Fibroblast of pulmonary artery (primary cell): ENCODE results near the gene BICDL1.

Experiments
- DNase-seq: peaks from one replicate; pipeline ENCODE4 v3.0.0-alpha.2; 2010; ENCODE audit warnings: low read depth
- H3K4me3 ChIP-seq: replicated peaks from 2 replicates; pipeline ENCODE4 v1.5.1; 2011; ENCODE audit warnings: low read depth, mild to moderate bottlenecking, control low read depth, low read length, moderate library complexity
- TF ChIP-seq, protein P1 (sequence below): IDR thresholded peaks from 2 replicates; pipeline ENCODE4 v1.5.1; 2011; ENCODE audit warnings: mild to moderate bottlenecking, control low read depth, low read length, inconsistent platforms; ENCODE audit errors: missing control alignments

BICDL1 gene

GRCh38 chr12:120132863-120133385 lies 143.9 kb downstream of the BICDL1 start:
- no peak for DNase-seq
- TF ChIP-seq, protein P1, sequence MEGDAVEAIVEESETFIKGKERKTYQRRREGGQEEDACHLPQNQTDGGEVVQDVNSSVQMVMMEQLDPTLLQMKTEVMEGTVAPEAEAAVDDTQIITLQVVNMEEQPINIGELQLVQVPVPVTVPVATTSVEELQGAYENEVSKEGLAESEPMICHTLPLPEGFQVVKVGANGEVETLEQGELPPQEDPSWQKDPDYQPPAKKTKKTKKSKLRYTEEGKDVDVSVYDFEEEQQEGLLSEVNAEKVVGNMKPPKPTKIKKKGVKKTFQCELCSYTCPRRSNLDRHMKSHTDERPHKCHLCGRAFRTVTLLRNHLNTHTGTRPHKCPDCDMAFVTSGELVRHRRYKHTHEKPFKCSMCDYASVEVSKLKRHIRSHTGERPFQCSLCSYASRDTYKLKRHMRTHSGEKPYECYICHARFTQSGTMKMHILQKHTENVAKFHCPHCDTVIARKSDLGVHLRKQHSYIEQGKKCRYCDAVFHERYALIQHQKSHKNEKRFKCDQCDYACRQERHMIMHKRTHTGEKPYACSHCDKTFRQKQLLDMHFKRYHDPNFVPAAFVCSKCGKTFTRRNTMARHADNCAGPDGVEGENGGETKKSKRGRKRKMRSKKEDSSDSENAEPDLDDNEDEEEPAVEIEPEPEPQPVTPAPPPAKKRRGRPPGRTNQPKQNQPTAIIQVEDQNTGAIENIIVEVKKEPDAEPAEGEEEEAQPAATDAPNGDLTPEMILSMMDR: no peak
- H3K4me3 ChIP-seq: no peak overlapping the region

DNA sequence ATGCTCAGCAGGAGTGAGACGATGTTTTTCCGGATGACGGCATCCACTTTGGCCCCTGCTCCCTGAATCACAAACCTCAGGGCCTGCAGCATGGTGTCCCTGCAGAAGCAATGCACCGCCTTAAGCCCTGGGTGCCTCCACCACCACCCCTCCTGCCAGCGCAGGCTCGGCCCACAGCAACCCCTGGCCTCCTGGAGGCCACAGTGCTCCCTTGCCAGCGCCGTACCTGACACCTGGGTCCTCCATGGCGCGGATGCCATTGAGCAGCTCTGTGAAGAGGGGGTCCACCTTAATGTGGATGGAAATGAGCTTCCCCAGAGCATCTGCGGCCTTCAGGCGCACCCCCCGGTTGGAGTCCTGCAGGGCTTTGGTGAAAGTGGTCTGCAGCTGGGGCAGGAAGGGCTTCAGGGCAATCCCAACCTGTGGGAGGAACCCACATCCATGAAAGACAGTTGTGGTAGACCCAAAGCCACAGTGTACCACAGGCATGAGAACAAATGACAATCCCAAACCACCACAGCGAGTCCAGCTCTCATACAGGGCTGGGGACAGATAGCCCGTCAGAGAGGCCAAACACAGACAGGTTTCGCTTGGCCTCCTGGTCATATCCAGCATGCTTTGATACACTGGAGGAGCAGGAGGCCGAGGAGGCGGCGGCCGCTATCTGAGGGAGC lies 145.4 kb downstream of the BICDL1 start:
- no peak overlapping the region for H3K4me3 ChIP-seq
- TF ChIP-seq, protein P1: no peak
- DNase-seq: no peak

GRCh38 chr12:120136093-120136770 lies 147.2 kb downstream of the BICDL1 start:
- no peak for DNase-seq
- no peak overlapping the region for H3K4me3 ChIP-seq
- TF ChIP-seq, protein P1: no peak

- TF ChIP-seq, protein P1: no peak
- no peak overlapping the region for H3K4me3 ChIP-seq
- DNase-seq: no peak
Measured at GRCh38 chr12:120137833-120138232, 148.8 kb downstream of the BICDL1 start.

DNA sequence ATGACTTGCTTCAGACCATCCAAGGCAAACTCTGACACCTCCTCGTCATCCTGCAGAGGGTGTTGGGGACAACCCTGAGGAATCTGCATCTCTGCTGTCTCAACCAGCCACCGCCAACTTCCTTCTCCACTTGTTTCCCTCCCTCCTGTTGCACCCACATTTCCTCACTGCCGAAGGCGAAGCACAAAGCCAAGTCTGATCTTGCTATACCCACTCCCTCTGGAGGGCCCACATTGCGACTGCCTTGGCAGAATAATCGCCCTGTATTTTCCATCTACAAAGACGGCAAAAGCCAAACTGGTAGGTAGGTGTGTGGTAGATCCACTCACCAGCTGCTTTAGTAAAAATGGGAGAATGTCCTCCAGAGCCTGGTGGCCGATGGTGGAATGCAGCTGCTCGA lies 149.3 kb downstream of the BICDL1 start:
- no peak for DNase-seq
- H3K4me3 ChIP-seq: no peak overlapping the region
- TF ChIP-seq, protein P1: no peak

- no peak overlapping the region for H3K4me3 ChIP-seq
- TF ChIP-seq, protein P1: no peak
- DNase-seq: no peak
Measured at GRCh38 chr12:120139958-120140357, 150.9 kb downstream of the BICDL1 start.
